Stimulated activated CD8-positive, alpha-beta memory T cell treated with anti-CD3 and anti-CD28 coated beads, Interleukin-15, amount 100 ng/mL, for 1 hour (primary cell): Measurements from ENCODE around the gene TBC1D22A.
"Not testable (repeated sequence)": the region's sequence is repeated elsewhere in the genome, so short reads cannot be mapped to it uniquely, and the experiment has no call there.

Experiments
- DNase-seq: peaks from one replicate; pipeline ENCODE4 v3.0.0-alpha.2; 2020; ENCODE audit warnings: low read depth

TBC1D22A gene

DNA sequence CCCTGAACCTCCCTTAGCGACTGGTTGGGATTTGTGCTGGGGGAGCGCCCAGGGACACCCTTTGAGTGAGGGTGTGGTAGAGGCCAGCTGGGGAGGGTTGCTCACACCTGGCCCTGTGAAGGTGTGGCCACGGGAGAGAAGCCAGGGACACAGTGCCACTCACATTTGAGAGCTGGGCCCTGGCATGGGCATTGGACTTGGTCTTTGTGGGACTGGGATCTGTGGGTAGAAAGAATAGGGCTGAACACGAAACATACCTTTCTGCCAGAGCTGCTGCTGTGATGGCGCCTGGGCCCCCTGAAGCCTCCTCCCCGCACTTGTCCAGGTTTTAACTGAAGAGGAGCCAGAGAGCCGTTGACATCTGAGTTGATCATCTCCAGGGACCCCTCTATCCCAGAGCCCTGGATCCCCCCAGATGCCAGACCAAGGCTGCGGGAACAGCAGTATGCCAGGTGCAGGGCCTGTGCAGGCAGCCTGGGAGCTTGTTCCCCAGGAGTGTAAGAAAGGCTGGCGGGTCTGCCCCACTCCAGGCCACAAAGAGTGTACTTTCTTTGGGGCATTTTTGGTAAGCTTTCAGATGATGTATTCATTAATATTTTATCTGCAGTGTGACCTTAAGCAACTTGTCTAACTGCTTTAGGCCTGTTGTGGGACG is 284.1 kb downstream of the TBC1D22A start:
- no peak for DNase-seq

DNA sequence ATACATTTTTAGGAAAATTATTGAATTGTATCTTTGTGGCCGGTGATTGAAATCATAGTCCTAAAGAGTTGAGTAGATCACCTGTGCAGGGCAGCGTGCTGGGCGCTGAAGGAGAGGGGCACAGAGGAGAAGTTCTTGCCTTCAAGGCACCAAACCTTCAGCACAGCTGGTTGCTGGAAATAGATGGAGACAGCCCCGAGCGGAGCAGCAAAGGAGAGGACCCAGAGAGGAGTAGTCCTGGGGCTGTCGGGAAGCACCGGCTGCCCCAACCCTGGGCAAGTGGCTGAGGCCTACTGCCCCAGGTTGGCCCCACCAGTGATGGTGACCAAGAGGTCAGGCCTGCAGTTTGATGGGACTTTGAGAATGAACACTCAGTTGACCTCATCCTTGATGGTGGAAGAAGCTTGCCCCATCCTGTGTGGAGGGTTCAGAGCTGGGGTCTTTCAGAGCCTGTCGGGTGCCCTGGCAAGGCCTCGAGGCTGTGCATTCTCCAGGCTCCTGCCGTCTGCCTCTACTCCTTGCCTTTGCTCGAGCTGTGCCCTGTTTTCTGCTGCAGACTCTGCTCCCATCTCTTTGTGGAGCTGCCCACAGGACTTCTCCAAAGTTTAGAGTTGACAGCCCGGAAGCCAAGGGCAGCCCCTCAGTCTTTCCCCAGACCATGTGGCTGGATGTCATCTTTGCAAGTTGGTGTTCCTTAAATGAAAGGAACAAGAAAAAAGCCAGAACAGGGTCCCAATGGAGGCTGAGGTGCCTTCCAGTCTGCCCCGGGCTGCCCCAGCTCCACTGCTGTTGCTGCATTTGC is 285.1 kb downstream of the TBC1D22A start:
- no peak for DNase-seq

DNA sequence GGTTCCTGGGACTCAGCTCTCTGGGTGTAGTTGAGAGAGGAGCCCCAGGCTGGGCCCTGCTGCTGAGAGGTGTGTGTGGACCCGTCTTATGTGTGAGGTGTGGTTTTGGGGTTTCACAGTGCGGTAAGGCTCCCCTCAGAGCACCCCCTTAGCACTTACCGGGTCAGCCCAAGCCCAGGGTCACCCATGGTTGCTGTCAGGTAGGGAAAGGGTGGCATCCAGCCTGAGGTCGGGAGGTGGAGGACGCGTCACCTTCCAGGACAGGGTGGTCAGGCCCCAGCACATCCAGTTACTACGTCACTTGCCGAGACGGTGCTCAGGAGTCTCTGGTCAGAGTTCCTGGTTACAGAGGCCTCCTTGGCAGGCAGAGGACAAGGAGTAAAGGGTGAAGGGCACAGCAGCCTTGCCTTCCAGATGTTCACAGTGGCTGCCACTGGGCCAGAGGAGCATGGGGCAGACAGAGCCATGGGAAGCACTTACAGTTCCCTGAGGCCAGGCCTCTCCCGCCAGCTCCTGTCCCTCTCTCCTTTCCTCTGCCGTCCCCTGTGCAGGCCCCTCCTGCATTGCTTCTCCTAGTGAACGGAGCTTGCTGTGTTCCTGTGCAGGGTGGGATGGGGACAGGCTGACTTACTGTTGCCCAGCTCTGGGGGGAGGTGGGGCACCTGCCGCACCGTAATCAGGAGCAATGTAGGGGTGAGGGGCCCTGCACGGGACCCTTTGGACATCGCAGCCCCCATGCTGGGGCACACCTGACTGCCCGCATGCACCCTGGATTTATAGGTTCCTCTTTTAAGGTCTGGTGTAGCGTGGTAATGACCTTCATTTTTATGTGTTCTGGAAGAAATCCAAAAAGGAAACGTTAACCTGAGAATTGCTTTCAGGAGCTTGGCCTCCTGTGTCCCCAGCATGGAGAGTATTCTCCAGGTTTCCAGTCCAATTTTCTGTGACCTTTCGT is 285.9 kb downstream of the TBC1D22A start:
- DNase-seq = no peak

DNA sequence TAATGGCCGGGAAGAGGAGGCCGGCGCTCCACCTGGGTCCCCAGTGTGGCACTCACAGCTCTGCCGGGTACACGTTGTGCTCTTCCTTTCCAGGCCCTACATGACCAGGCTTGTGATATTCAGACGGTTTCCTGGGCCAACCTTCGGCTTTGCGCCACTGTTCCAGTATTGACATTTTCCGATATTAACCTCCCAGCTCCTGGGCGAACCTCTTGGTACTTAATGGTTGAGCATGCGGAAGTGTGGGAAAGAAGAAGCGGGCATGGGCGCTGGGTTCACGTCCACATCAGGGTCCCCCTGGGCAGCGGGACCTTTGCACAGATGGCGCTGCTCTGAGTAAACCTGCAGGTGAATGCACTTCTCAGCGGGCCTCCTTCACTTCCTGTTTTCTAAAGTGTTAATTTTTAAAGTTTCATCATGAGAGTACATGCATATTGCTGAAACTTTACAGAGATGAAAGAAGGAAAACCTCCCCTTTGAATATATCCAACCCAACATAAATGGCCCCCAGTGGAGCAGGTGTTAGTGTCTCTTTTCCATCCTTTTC is 286.7 kb downstream of the TBC1D22A start:
- no peak for DNase-seq

DNA sequence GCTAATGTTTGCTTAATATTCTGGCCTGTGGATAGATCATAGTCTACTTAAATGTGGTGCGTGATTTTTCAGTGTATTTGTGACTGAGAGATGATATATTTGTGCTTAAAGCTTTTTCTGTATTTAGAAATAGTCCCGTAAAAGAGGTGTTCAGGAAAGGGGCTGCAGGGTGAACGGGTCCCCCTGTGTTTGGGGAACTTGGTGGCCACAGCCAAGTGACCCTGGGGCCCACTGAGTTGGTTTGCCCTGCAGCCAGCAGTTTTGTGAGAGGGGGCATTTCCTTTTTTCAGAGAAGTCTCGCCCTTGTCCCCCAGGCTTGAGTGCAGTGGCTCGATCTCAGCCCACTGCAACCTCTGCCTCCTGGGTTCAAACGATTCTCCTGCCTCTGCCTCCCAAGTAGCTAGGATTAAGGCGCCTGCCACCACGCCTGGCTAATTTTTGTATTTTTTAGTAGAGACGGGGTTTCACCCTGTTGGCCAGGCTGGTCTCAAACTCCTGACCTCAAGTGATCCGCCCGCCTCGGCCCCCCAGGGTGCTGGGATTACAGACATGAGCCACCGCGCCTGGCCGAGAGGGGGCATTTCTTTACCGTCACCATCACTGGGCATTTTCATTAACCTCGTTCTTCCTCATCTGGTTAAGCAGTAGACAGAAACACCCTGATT is 287.4 kb downstream of the TBC1D22A start:
- DNase-seq = not testable (repeated sequence)

DNA sequence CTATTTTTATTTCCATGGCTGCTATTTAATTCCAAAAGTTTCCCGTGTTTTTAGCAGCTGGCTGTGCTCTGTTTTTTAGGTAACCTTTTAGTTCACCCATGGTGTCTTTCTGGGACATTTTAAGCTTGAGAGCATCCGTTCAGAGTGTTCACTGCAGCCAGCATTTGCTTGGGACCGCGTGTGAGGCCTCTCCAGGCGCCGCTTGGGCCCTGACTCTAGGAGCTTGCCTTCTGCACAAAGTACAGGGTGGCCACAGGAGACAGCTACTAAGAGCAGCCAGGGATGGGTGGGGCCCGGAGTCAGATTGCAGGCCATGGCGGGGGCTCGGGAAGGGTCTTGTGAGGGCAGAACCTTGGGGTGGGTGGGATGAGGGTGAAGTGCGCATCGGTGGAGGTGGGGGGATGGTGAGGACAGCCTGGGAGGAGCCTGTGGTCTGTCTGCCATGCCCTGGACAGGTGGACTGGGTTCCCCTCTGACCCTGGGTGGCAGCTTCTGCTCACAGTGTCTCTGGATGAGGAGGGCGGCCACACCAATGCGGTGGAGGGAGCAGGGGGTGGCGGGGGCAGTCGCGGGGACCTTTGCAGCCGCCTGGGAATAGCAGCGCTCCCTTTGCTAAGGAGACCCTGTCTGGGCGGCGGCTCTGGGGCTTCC is 288.1 kb downstream of the TBC1D22A start:
- DNase-seq = no peak

DNA sequence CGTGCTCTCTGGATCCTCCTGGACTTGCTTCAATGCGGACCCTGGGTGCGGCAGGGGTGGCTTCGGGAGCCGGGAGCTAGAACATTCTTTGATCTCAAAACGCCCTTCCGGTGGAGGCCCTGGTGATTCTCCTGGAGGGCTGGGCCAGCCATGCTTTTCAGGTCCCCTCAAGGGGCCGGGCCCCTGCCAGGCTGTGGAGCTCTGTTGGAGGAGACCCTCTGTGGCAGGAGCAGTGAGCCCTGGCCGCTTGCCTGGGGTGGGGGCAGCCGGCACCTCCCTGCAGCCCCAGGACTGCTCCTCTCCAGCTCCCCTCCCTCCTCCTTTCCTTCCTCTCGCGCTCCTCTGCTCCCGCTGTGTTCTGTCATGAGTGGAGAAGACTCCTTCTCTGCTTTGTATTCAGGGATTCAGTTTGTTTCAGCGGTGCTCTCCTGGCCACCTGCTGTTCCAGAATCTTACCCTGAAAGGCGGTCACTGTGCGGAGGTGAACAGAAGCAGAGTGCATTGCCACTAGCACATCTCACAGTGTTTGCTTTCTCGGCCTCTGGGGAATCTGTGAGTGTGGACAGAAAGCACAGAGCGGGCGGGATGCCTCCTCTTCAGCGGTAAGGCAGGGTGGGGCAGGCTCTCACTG is 289.1 kb downstream of the TBC1D22A start:
- DNase-seq = no peak

DNA sequence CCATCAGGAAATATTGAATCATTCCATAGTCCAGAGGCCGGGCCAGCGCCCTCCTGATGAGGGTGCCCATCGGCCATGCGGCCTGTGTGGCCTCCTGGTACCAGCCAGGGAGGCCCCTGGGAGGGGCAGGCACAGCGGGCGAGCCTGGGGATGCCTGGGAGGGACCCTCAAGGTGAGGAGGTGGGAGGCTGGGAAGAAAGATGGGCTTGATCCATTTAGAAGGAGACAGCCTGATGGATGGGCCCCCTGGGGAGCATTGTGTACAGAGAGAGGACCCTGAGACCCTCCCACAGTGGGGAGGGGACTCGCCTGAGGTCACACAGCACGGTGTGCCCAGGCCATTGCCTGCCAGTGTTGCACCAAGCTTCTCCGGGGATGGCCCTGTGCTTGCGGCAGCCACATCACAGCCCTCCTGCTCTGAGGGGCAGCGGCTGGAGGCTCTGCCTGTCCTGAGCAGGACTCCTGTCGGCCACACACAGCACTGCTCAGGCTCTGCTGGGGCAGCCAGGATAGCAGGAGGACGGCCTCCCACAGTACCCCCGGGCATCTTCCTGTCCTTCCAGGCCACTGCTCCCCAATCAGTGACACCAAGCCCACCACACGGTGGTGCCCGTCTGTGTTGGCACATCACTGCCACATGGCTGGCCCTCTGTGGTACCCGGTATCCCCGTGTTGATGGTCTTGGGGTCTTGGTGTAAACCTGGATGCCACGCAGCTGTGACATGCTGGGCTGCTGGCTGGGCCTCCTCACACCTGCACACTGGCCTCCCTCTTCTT is 290.0 kb downstream of the TBC1D22A start:
- DNase-seq = no peak

DNA sequence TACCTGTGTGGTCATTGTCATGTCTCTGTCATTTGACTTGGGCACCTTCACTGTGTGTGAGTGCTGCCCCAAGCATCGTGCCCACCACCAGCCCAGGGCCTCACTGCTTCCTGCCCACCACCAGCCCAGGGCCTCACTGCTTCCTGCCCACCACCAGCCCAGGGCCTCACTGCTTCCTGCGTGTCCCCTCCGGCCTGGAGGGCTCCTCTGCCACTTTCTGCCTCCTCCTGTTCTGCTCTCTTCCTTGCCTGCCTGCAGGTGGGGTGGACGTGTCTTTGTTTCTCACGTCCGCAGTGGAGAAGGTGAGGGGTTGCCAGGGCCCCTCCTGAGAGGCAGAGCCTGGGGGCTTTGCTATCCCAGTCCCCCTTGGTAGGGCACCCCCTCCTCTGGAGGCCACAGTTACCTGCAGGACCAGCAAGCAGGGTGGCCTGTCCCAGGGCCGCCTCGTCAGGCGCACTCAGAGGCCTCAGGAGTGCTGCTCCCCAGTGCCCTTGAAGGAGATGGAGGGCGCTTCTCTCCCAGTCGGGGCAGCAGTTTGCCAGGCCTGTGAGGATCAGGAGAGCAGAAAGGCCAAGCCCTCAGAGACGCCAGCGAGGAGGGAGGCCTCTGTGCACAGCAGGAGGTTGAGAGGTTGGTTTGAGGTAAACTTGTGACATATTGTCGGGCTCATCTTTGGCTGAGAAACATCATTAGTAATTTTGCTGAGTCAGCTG is 290.7 kb downstream of the TBC1D22A start:
- DNase-seq = no peak

DNA sequence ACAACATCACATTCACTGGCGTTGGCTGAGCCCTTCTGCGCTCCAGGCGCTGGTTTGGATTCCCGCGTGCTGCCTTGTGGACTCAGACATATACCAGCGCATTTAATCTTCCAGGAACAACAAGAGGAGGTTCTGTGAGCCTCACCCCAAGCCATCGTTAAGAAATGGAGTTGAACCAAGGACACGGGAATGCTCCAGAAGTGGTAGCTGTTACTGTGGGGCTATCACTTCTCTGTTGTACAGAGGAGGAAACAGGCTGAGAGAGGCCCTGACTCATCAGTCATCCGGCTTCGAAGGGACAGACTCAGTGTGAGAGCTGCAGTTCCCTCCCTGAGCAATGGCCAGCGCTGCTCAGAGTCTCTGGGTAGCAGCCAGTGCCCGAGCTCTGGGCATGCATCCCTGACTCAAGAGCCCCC is 291.3 kb downstream of the TBC1D22A start:
- no peak for DNase-seq

DNA sequence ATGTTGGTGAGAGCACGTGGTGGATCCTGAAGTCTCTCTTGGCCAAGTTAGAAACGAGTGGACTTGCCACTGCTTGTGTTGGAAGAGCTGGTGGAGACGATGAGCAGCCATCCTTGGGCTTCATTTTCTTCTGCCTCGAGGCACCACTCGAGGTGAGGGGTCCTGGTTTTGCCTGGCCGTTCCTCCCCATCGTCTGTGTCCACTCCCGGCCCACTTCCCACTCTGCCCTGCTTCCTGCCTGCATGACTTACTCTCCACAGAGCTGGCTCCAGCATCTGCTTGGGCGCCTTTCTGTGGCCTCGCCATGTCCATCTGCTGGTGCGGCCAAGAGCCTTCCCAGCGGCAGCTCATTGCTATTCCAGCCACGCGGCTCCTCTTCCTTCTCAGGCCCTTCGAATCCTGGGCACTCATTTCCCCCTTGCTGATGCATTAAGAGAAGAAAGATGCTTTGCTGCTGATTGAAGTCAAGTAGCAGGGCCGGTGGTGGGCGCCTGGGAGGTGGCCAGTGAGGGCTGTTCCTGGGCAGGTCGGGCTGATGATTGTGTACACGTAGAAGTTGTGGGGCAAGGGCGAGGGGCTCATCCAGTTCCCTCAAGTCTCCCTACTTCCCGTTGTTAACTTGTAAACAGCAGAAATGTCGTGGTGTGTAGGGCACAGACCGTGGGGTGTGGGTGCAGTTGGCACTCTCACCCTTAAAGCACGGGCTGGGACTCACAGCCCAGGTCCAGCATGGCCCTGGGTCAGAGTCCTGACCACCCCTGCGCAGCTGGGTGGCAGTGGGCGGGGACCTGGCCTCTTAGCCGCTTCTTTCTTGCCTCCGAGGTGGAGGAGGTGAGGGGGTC is 292.0 kb downstream of the TBC1D22A start:
- DNase-seq = no peak

DNA sequence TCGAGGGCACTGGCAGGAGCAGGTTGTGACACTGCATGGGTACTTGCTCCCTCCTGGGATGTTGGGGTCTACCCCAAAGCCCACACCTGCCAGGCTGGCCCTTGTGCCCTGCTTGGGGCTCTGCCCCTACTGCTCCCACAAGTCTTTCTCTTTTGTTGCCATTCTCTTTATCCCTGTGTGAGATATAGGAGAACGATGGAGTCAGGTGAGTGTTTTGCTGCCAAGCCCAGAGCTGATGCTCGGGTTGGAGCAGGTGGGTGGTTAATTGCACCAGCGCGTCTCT is 292.6 kb downstream of the TBC1D22A start:
- DNase-seq = no peak

DNA sequence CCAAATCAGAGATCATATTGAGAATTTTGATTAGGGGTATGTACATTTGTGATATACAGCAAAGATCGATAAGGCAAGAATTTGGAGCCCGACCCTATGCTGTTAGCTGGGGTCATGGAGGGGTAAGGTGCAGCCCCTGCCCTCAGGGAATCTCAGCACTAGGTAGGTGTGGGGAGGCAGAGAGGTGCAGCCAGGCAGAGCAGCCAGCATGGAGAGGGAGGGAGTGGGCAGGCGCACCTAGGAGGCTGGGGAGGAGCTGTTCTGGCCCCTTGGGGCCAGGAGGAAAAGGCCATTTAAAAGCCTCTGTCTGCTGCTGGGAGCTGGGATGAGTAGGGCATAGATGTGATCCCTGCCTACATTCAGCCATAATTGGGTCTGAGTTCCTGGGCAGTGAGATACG is 293.0 kb downstream of the TBC1D22A start:
- DNase-seq = no peak

DNA sequence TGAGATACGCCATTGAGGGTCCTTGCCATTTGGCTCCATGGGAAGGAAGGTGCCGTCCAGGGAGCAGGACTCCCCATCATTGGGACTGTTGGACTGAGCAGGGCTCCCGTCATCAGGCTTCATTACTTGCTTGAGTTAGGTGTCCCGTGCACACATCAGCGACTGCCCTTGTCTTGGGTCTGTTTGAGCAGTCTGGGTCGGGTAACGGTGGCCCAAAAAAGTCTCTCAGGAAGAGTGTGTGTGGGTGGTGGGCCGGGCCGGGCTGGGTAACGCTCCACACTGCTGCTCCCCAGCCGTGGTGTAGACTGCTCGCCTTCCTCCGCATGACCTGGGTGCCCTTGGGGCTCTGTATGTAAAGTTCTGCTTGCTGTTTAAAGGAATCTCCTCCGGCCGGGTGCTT is 293.5 kb downstream of the TBC1D22A start:
- no peak for DNase-seq

DNA sequence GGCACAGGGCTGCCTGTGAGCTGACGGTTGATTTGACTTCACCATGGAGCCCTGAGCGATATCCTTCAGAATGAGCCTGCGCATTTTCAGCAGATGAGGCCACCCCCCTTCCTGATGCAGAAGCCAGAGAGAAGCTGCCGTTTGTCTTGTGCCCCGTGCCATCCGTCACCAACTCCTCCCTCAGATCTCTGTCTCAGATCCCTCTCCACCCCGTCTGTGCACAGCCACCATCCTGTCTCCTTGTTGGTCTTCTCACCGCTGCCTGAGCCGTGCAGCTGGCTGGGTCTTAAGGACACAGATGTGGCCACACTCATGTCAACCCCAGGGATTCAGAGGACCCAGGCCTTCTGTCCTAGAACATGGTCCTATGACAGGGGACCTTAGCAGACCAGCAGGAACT is 293.9 kb downstream of the TBC1D22A start:
- no peak for DNase-seq

DNA sequence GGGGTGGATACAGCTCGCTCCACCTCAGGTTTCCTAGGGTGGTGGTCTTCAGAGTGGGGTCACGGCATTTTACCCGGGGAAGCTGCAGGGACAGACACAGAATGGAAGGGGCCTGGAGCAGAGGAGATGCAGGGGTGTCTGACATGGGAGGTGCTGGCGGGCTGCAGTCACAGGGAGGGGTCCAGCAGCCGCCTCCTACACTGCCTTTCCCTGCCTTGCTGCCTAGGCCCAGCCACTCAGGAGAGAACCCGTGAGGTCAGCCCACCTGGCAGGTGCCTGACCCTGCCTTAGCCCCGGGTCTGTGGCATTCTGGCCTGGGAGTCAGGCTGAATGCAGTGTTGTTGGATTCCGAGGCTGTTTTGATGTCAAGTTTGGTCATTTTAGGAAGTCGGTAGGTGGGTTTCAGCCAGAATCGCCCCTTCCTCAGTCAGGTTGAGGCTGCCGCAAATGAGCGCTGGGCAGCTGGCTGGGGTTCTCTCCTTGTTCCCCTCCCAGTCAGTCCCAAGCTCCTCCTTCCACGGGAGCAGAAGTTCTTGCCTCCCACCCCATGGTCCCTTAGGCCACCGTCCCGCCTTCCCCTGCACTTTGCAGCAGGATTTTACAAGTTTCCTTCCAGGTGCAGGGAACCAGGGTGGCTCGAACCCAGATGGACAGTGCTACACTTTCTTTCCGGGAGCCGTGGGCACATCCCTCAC is 294.5 kb downstream of the TBC1D22A start:
- no peak for DNase-seq

DNA sequence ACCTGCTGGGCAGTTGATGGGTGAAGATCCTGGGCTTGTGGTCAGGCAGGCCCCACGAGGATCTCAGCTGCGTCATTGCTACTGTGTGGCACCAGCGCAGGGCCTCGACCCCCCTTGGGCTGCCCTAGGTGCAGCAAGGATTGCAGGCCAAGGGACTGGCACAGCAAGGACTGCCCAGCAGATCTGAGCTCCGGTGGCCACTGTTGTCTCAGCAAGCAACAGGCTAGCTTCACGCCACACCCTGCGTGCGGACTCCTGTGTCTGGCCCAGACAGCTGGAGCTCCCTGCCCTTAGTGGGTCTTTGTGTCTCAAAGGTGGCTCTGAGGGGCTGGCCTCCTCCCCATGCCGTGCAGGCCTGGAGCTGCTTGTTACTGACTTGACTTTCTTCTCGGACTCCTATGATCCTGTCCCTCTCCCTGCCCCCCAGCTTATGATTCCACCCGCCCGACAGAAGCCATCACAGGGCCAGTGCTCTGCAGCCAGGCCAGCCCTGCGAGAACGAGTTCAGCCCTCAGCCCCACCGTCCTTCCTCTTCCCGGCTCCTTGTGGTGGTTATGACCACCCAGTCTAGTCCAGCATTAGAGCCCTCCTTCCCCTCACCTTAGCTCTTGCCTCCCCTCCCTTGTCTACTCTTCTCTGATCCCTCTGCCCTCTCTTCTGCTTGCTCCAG is 295.6 kb downstream of the TBC1D22A start:
- DNase-seq = no peak
